GM19463 (cell line): ENCODE results near the gene LGALS7.

Experiments used
- ATAC-seq: cut with Tn5 transposase; IDR thresholded peaks from one replicate; pipeline ENCODE4 v1.9.1; 2021; ENCODE audit warnings: mild to moderate bottlenecking, moderate library complexity; ENCODE audit not compliant: unreplicated experiment

LGALS7 gene

GRCh38 chr19:38728752-38729541 is 44.4 kb downstream of the LGALS7 start:
- no peak for ATAC-seq

GRCh38 chr19:38727868-38728660 is 45.3 kb downstream of the LGALS7 start:
- ATAC-seq = no peak

- no peak for ATAC-seq
Measured at GRCh38 chr19:38727306-38727867, 45.9 kb downstream of the LGALS7 start.

DNA sequence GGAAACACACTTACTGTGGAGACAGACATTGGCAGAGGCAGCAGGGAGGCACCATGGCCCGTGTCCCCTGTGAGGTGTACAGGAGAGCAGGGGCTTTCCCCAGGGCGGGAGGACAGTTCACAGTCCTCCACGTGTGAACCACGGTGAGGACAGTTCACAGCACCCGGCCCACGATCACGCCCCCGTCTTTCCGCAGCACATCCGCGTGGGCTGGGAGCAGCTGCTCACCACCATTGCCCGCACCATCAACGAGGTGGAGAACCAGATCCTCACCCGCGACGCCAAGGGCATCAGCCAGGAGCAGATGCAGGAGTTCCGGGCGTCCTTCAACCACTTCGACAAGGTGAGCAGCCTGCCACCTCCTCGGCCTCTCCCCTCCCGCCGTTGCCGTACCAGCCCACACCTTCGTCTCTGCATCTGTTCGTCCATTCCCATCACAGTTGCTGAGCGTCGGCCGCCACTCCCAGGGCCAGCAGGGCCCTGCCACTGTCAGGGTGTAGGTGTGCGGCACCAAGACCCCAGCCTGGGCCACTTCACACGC is 46.5 kb downstream of the LGALS7 start:
- ATAC-seq = no peak

DNA sequence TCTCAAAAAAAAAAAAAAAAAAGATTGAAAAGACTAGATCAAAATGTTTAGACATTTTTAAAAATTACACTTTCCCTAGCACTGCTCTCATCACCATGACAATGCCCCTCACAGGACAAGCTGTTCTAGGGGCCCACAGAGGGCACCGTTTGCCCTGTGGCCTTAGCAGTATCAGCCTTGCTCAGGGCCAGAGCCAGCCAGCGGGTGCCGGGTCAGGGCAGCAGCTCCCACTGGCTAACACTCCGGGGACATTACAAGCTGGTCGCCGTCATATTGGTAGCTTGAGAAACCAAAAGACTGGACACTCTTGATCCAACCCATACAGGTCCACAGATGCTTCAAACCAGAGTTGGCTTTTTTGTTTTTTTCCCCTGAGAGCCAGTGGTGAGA is 47.0 kb downstream of the LGALS7 start:
- ATAC-seq = no peak

- no peak for ATAC-seq
Measured at GRCh38 chr19:38725469-38726283, 47.6 kb downstream of the LGALS7 start.

- ATAC-seq = no peak
Measured at GRCh38 chr19:38723990-38724854, 49.1 kb downstream of the LGALS7 start.

GRCh38 chr19:38723606-38723965 is 49.7 kb downstream of the LGALS7 start:
- no peak for ATAC-seq

- no peak for ATAC-seq
Measured at GRCh38 chr19:38722947-38723605, 50.2 kb downstream of the LGALS7 start.

DNA sequence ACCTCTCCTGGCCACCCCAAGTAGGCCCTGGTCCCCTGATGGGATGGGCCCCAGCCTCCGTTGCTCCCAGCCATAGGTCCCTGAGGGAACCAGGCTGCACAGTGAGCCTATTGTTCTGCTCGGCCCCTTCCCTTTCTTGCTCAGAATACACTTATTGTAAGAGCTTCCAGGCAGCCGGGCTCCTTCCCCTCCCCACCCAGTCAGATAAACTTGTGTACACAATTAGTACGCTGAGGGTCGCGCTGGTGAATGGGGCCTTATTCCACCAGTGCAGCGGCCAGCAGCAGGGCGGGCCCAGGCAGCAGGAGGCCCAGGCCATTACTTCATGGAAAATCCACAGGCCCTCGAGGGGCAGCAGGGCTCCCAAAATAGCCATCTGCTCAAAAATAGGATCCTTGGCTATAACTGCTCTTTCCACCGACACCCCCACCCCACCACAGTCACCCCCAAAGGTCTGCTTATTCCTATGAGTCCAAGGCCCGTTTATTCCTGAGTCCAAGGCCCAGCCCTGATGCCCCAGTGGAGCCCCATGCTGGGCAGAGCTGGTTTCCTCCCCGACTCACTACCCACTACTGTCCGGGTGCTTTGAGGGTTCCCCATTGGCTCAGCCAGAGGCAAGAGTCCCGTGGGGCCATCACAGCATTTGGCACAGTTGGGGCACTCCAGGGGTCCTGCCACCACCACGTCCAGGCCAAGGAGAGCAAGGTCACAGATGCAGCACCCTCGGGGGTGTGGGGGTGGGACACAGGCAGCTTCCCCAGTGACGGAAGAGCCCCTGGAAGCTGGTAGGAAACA is 51.1 kb downstream of the LGALS7 start:
- no peak for ATAC-seq

DNA sequence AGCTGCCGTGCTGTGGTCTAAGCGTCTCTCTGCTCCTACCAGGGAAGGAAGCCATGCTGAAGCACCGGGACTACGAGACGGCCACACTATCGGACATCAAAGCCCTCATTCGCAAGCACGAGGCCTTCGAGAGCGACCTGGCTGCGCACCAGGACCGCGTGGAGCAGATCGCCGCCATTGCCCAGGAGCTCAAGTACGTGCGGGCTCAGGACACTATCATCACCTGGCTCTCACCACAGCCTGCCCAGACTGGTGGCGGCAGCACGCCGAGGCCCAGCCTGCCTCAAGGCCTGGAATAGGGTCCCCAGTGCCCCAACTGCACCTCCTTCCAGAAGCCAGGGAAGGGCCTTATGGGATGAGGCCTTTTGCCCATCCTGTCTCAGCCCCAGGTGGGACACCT is 51.8 kb downstream of the LGALS7 start:
- ATAC-seq = no peak
